Sigmoid colon (tissue), 7 donors: ENCODE measurements around the gene RPL7A. TPM values are rescaled to one million over a fixed set of nuclear protein-coding genes. Genes with fewer than 3 reads are reported as not detected.
"Not testable (repeated sequence)": the region's sequence is repeated elsewhere in the genome, so short reads cannot be mapped to it uniquely, and the experiment has no call there.

Experiments
- DNase-seq: peaks from one replicate; pipeline ENCODE4 v3.0.0-alpha.2; 2019
- H3K27ac ChIP-seq, 4 donors: fragments of 200-600 bp; sonication (generic); one replicate each; pipeline ENCODE4 v1.5.1; 2016 to 2019; ENCODE audit warnings: mild to moderate bottlenecking in 1 of 4
- H3K27me3 ChIP-seq, 3 donors: fragments of 200-600 bp; sonication (generic); one replicate each; pipeline ENCODE4 v1.5.1; 2019; ENCODE audit warnings: mild to moderate bottlenecking in 1 of 3
- H3K36me3 ChIP-seq, 4 donors: fragments of 200-600 bp; sonication (generic); one replicate each; pipeline ENCODE4 v1.5.1; 2016 to 2019
- H3K4me1 ChIP-seq, 4 donors: fragments of 200-600 bp; sonication (generic); one replicate each; pipeline ENCODE4 v1.5.1; 2017 to 2019
- H3K4me3 ChIP-seq, 4 donors: fragments of 200-600 bp; sonication (generic); one replicate each; pipeline ENCODE4 v1.5.1; 2017 to 2019; ENCODE audit warnings: mild to moderate bottlenecking in 2 of 4, moderate library complexity in 1 of 4
- H3K9me3 ChIP-seq, 4 donors: fragments of 200-600 bp in 3 of 4; sonication (generic) in 3 of 4; one replicate each; pipeline versions ENCODE4 v1.5.1 to v1.6.1; 2013 to 2019
- CTCF ChIP-seq, 4 experiments: fragments of 450-650 bp in 3 of 4; fragments of 200-600 bp in 1 of 4; IDR thresholded peaks; one replicate each; pipeline ENCODE4 v1.5.1; 2016 to 2019; ENCODE audit warnings: antibody characterized with exemption in 4 of 4, mild to moderate bottlenecking in 3 of 4, moderate library complexity in 2 of 4
- EP300 ChIP-seq, 4 donors: sonication (generic); formaldehyde crosslinking; IDR thresholded peaks; one replicate each; pipeline ENCODE4 v1.6.1; 2017; ENCODE audit warnings: antibody characterized with exemption in 4 of 4
- POLR2A ChIP-seq, 2 donors: fragments of 450-650 bp; IDR thresholded peaks; one replicate each; pipeline ENCODE4 v1.6.1; 2016; ENCODE audit warnings: antibody characterized with exemption in 2 of 2, mild to moderate bottlenecking in 2 of 2, moderate library complexity in 2 of 2
- POLR2AphosphoS5 ChIP-seq, 4 donors: sonication (generic); formaldehyde crosslinking; IDR thresholded peaks; one replicate each; pipeline ENCODE4 v1.6.1; 2017; ENCODE audit warnings: antibody characterized with exemption in 4 of 4
- WGBS, 2 donors: extraction: QIAGEN DNeasy Blood & Tissue Kit; methylation state at CpG; one replicate each; pipeline ENCODE4 v1.1.7; 2013; 5-methylcytosine and 5-hydroxymethylcytosine counted together
- intact Hi-C: fragments of 100-400 bp; cut with DNase I; formaldehyde crosslinking; loops from one replicate; pipeline ENCODE4 v1.15.1; 2023
- polyA plus RNA-seq, 3 donors: library from polyadenylated mRNA; stranded (reverse); fragments of 200-250 nt; gene quantifications; one replicate each; pipeline ENCODE4 v1.2.3, GENCODE V29; 2013
- total RNA-seq, 4 donors: library from RNA; depleted of rRNA; stranded (reverse); fragments of >200 nt; gene quantifications; one replicate each; pipeline ENCODE4 v1.1.0, GENCODE V29; 2016
- donor health status: healthy with polysubstance abuse.
- donor health status: Bipolar disorder and iron deficiency.
- donor health status: healthy.

Gene RPL7A
- total and polyA plus RNA-seq, 7 donors: 2,027 to 4,020 (median 2,494) TPM

- DNase-seq: peak; percentile 36
Measured at GRCh38 chr9:133333011-133333410, 15.0 kb upstream of the RPL7A start.

GRCh38 chr9:133333566-133333965, 14.5 kb upstream of the RPL7A start:
- Histone ChIP-seq H3K4me1 (peaks cover 0 to 28% (median 25%) of the 10 kb centered on the region in 4 donors), H3K36me3 (peaks cover 34 to 57% (median 37%) of the 10 kb centered on the region in 4 donors), H3K27me3 (no peaks in the 10 kb centered on the region), H3K9me3 (no peaks in the 10 kb centered on the region), H3K27ac (no peak overlapping the region), H3K4me3 (no peak overlapping the region)
- TF ChIP-seq POLR2A (IDR thresholded peaks at IDR 0.05) (no peak), EP300 (IDR thresholded peaks at IDR 0.05) (no peak), CTCF (IDR thresholded peaks at IDR 0.05) (no peak), POLR2AphosphoS5 (IDR thresholded peaks at IDR 0.05) (no peak)
- intact Hi-C loops: loop anchor here (10.0 kb wide), 1 partner anchor 309 kb away; no protein-coding TSS in a partner anchor
- peak; percentile 60 for DNase-seq
- 70 to 88% methylated on average over 10 of the region's 10 CpGs for WGBS, 2 donors

More at GRCh38 chr9:133333011-133333410, 15.0 kb upstream of the RPL7A start:
- H3K9me3 ChIP-seq: no peaks in the 10 kb centered on the region
- H3K36me3 ChIP-seq: peaks cover 34 to 52% (median 37%) of the 10 kb centered on the region in 4 donors
- intact Hi-C loops: loop anchor here (10.0 kb wide), 1 partner anchor 308 kb away; no protein-coding TSS in a partner anchor
- H3K27ac ChIP-seq: no peak overlapping the region
- H3K4me3 ChIP-seq: no peak overlapping the region
- TF ChIP-seq EP300 (IDR thresholded peaks at IDR 0.05) (no peak), POLR2AphosphoS5 (IDR thresholded peaks at IDR 0.05) (no peak), CTCF (IDR thresholded peaks at IDR 0.05) (no peak), POLR2A (IDR thresholded peaks at IDR 0.05) (no peak)
- H3K27me3 ChIP-seq: no peaks in the 10 kb centered on the region
- WGBS, 2 donors: 87 to 91% methylated on average over 11 of the region's 11 CpGs
- H3K4me1 ChIP-seq: peaks cover 0 to 28% (median 25%) of the 10 kb centered on the region in 4 donors

GRCh38 chr9:133334161-133334560, 13.9 kb upstream of the RPL7A start:
- Histone ChIP-seq H3K9me3 (no peaks in the 10 kb centered on the region), H3K27ac (no peak overlapping the region), H3K4me1 (peaks cover 0 to 28% (median 25%) of the 10 kb centered on the region in 4 donors), H3K27me3 (no peaks in the 10 kb centered on the region), H3K36me3 (peaks cover 34 to 63% (median 37%) of the 10 kb centered on the region in 4 donors), H3K4me3 (no peak overlapping the region)
- intact Hi-C loops: loop anchor here (10.0 kb wide), 1 partner anchor 309 kb away; no protein-coding TSS in a partner anchor
- WGBS, 2 donors: 22 to 74% methylated on average over 6 of the region's 6 CpGs
- TF ChIP-seq CTCF (IDR thresholded peaks at IDR 0.05) (peak in 1 of 4 experiments; percentile 10), POLR2AphosphoS5 (IDR thresholded peaks at IDR 0.05) (no peak)
- peak; percentile 53 for DNase-seq

- not testable (repeated sequence) for H3K9me3 ChIP-seq, H3K27me3 ChIP-seq, H3K27ac ChIP-seq
- intact Hi-C loops: loop anchor here (10.0 kb wide), 1 partner anchor 310 kb away; no protein-coding TSS in a partner anchor
- Histone ChIP-seq H3K4me1 (peaks cover 0 to 28% (median 25%) of the 10 kb centered on the region in 4 donors), H3K36me3 (peaks cover 34 to 68% (median 39%) of the 10 kb centered on the region in 4 donors), H3K4me3 (peak overlapping the region; percentile 84 to 94 (median 88))
- 26 to 69% methylated on average over 11 of the region's 11 CpGs for WGBS, 2 donors
- DNase-seq: peak; percentile 48
Measured at GRCh38 chr9:133334888-133335287, 13.1 kb upstream of the RPL7A start.

- peak within 1 kb of the TSS; percentile 84 to 94 (median 88) for H3K4me3 ChIP-seq
- DNase-seq: peak; percentile 93
- peaks cover 32 to 68% (median 42%) of the 10 kb centered on the region in 4 donors for H3K36me3 ChIP-seq
- TF ChIP-seq EP300 (IDR thresholded peaks at IDR 0.05) (no peak), CTCF (IDR thresholded peaks at IDR 0.05) (no peak), POLR2A (IDR thresholded peaks at IDR 0.05) (no peak), POLR2AphosphoS5 (IDR thresholded peaks at IDR 0.05) (peak; percentile 58 to 87 (median 83))
- H3K27me3 ChIP-seq: no peaks in the 10 kb centered on the region
- H3K27ac ChIP-seq: peak within 1 kb of the TSS; percentile 75 to 83 (median 80)
- peaks cover 0 to 28% (median 25%) of the 10 kb centered on the region in 4 donors for H3K4me1 ChIP-seq
- H3K9me3 ChIP-seq: no peaks in the 10 kb centered on the region
- 7 to 9% methylated on average over 70 of the region's 70 CpGs for WGBS, 2 donors
- intact Hi-C loops: loop anchor here (1.0 to 10.0 kb wide), 2 partner anchors 40 to 311 kb away; partner anchors contain the start of genes STKLD1 and SURF4
Measured at GRCh38 chr9:133335924-133336811, 11.8 kb upstream of the RPL7A start, which contains the start of gene SURF6. Gene SURF6, minus strand, starts transcription at chr9:133336188. Its CDS starts 56 bp downstream, at chr9:133336132.
